Naive thymus-derived CD8-positive, alpha-beta T cell (primary cell): ENCODE results near the gene P2RX2. TPM values are rescaled to one million over a fixed set of nuclear protein-coding genes. Genes with fewer than 3 reads are reported as not detected.
"Not testable (repeated sequence)": the region's sequence is repeated elsewhere in the genome, so short reads cannot be mapped to it uniquely, and the experiment has no call there.

Experiments used
- ATAC-seq, 2 donors: fragments of 150-1000 bp; cut with Tn5 transposase in 1 of 2; sonication (Bioruptor Pico), chemical (Tn5 transposase) in 1 of 2; 1 replicate in 1 of 2; 2 replicates in 1 of 2; pipeline ENCODE4 v1.10.0; 2021; ENCODE audit warnings: mild to moderate bottlenecking in 2 of 2, moderate library complexity in 2 of 2
- POLR2A ChIA-PET: fragments of 350-600 bp; sonication (Branson Sonifier 250); formaldehyde crosslinking; loops from one replicate; lab custom pipeline; 2021; ENCODE audit warnings: antibody characterized with exemption; lab: Charles Lee
- DNase-seq, 10 donors: peaks; one replicate each; pipeline versions ENCODE4 v3.0.0 to v3.0.0-alpha.2; 2020 to 2022
- H3K27ac Mint-ChIP-seq, 10 donors: one replicate each; pipeline ENCODE4 v1.8.0; 2020 to 2022; ENCODE audit warnings: mild to moderate bottlenecking in 10 of 10, mixed read lengths in 10 of 10, moderate library complexity in 4 of 10, inconsistent platforms in 1 of 10
- H3K27me3 Mint-ChIP-seq, 5 donors: one replicate each; pipeline ENCODE4 v1.8.0; 2021 to 2022; ENCODE audit warnings: mixed read lengths in 5 of 5
- H3K36me3 Mint-ChIP-seq, 3 donors: one replicate each; pipeline ENCODE4 v1.8.0; 2020 to 2022; ENCODE audit warnings: mixed read lengths in 3 of 3, mild to moderate bottlenecking in 2 of 3, inconsistent platforms in 1 of 3
- H3K4me1 Mint-ChIP-seq, 4 donors: one replicate each; pipeline ENCODE4 v1.8.0; 2021 to 2022; ENCODE audit warnings: mixed read lengths in 4 of 4
- H3K4me3 Mint-ChIP-seq, 10 donors: one replicate each; pipeline ENCODE4 v1.8.0; 2020 to 2022; ENCODE audit warnings: mild to moderate bottlenecking in 10 of 10, mixed read lengths in 10 of 10, moderate library complexity in 6 of 10, inconsistent platforms in 1 of 10
- H3K9me3 Mint-ChIP-seq, 9 donors: one replicate each; pipeline ENCODE4 v1.8.0; 2020 to 2022; ENCODE audit warnings: mixed read lengths in 9 of 9, mild to moderate bottlenecking in 3 of 9, inconsistent platforms in 1 of 9, moderate library complexity in 1 of 9
- polyA plus RNA-seq, 3 donors: library from polyadenylated mRNA; unstranded; fragments of 300-500 nt; fragmentation: Illumina TruSeq; gene quantifications; one replicate each; pipeline ENCODE4 v1.2.3, GENCODE V29; 2021
- total RNA-seq, 8 experiments: library from RNA in 2 of 8; stranded (reverse) in 2 of 8; gene quantifications; one replicate each; pipeline ENCODE4 v1.2.3 and lab custom pipeline; 2021 to 2026

P2RX2 gene
- total and polyA plus RNA-seq, 5 experiments from 2014 or later = not detected

- ATAC-seq = peak in 1 of 2 donors; percentile 36
- POLR2A ChIA-PET = no interaction called here
- peak overlapping the region in 9 of 10 donors; percentile 12 to 83 (median 65) for H3K27ac Mint-ChIP-seq
- peak overlapping the region; percentile 79 to 96 (median 88) for H3K4me3 Mint-ChIP-seq
- H3K9me3 Mint-ChIP-seq = no peaks in the 10 kb centered on the region
- peaks cover 20 to 46% (median 28%) of the 10 kb centered on the region in 4 donors for H3K4me1 Mint-ChIP-seq
- H3K36me3 Mint-ChIP-seq = no peaks in the 10 kb centered on the region
- H3K27me3 Mint-ChIP-seq = peaks cover 16 to 46% (median 25%) of the 10 kb centered on the region in 5 donors
- peak in 9 of 10 donors; percentile 13 to 59 (median 40) for DNase-seq
Measured at GRCh38 chr12:132597333-132598316, 21.0 kb upstream of the P2RX2 start.

- H3K36me3 Mint-ChIP-seq, ATAC-seq, DNase-seq, H3K9me3 Mint-ChIP-seq: not testable (repeated sequence)
- POLR2A ChIA-PET = interaction anchor here (0.6 kb wide), 1 partner anchor 36 kb away, joined by 4 read pairs; no protein-coding TSS in a partner anchor
- peaks cover 20 to 39% (median 28%) of the 10 kb centered on the region in 4 donors for H3K4me1 Mint-ChIP-seq
- H3K4me3 Mint-ChIP-seq = peak overlapping the region; percentile 57 to 93 (median 86)
- peak overlapping the region in 5 of 10 donors; percentile 9 to 89 (median 36) for H3K27ac Mint-ChIP-seq
- H3K27me3 Mint-ChIP-seq = peaks cover 16 to 47% (median 21%) of the 10 kb centered on the region in 5 donors
Measured at GRCh38 chr12:132599502-132599901, 19.1 kb upstream of the P2RX2 start.

GRCh38 chr12:132600048-132601032 lies 18.2 kb upstream of the P2RX2 start:
- H3K27ac Mint-ChIP-seq = peak overlapping the region in 7 of 10 donors; percentile 3 to 87 (median 72)
- peak; percentile 49 to 70 for ATAC-seq
- peak overlapping the region; percentile 77 to 93 (median 86) for H3K4me3 Mint-ChIP-seq
- POLR2A ChIA-PET = no interaction called here
- peak in 5 of 10 donors; percentile 33 to 58 (median 39) for DNase-seq
- peaks cover 20 to 39% (median 28%) of the 10 kb centered on the region in 4 donors for H3K4me1 Mint-ChIP-seq
- H3K9me3 Mint-ChIP-seq = no peaks in the 10 kb centered on the region
- H3K27me3 Mint-ChIP-seq = peaks cover 20 to 49% (median 24%) of the 10 kb centered on the region in 5 donors
- H3K36me3 Mint-ChIP-seq = no peaks in the 10 kb centered on the region

- H3K4me3 Mint-ChIP-seq = peak overlapping the region; percentile 77 to 93 (median 86)
- DNase-seq (no peak), ATAC-seq (no peak)
- no peaks in the 10 kb centered on the region for H3K36me3 Mint-ChIP-seq
- POLR2A ChIA-PET = no interaction called here
- no peaks in the 10 kb centered on the region for H3K9me3 Mint-ChIP-seq
- H3K27me3 Mint-ChIP-seq = peaks cover 21 to 46% (median 25%) of the 10 kb centered on the region in 5 donors
- H3K27ac Mint-ChIP-seq = peak overlapping the region in 5 of 10 donors; percentile 16 to 85 (median 60)
- peaks cover 20 to 39% (median 28%) of the 10 kb centered on the region in 4 donors for H3K4me1 Mint-ChIP-seq
Measured at GRCh38 chr12:132601171-132601883, 17.2 kb upstream of the P2RX2 start.

GRCh38 chr12:132602572-132603239 lies 15.9 kb upstream of the P2RX2 start:
- no peak for ATAC-seq
- H3K4me3 Mint-ChIP-seq = peak overlapping the region in 3 of 10 donors; percentile 33 to 79 (median 54)
- peaks cover 22 to 50% (median 26%) of the 10 kb centered on the region in 5 donors for H3K27me3 Mint-ChIP-seq
- no peaks in the 10 kb centered on the region for H3K36me3 Mint-ChIP-seq
- peak overlapping the region in 2 of 10 donors; percentile 33 to 66 for H3K27ac Mint-ChIP-seq
- DNase-seq = no peak
- peaks cover 15 to 32% (median 23%) of the 10 kb centered on the region in 4 donors for H3K4me1 Mint-ChIP-seq
- no peaks in the 10 kb centered on the region for H3K9me3 Mint-ChIP-seq
- POLR2A ChIA-PET = no interaction called here

GRCh38 chr12:132603240-132604150 lies 15.1 kb upstream of the P2RX2 start:
- no peak for DNase-seq
- Mint-ChIP-seq H3K9me3 (no peaks in the 10 kb centered on the region), H3K27me3 (peaks cover 25 to 54% (median 26%) of the 10 kb centered on the region in 5 donors), H3K4me3 (peak overlapping the region in 2 of 10 donors; percentile 33 to 54), H3K4me1 (peaks cover 15 to 30% (median 23%) of the 10 kb centered on the region in 4 donors), H3K36me3 (no peaks in the 10 kb centered on the region), H3K27ac (peak overlapping the region in 2 of 10 donors; percentile 33 to 66)
- no peak for ATAC-seq
- POLR2A ChIA-PET = no interaction called here

- peaks cover 25 to 60% (median 28%) of the 10 kb centered on the region in 5 donors for H3K27me3 Mint-ChIP-seq
- H3K4me1 Mint-ChIP-seq = peaks cover 11 to 24% (median 18%) of the 10 kb centered on the region in 4 donors
- ATAC-seq = no peak
- no peaks in the 10 kb centered on the region for H3K36me3 Mint-ChIP-seq
- DNase-seq = no peak
- H3K4me3 Mint-ChIP-seq = no peak overlapping the region
- H3K27ac Mint-ChIP-seq = no peak overlapping the region
- no peaks in the 10 kb centered on the region for H3K9me3 Mint-ChIP-seq
- POLR2A ChIA-PET = no interaction called here
Measured at GRCh38 chr12:132604151-132604618, 14.4 kb upstream of the P2RX2 start.

- Mint-ChIP-seq H3K27me3 (peaks cover 26 to 64% (median 28%) of the 10 kb centered on the region in 5 donors), H3K4me3 (no peak overlapping the region)
- DNase-seq = no peak
Measured at GRCh38 chr12:132604668-132605441, 13.7 kb upstream of the P2RX2 start.

GRCh38 chr12:132605892-132606291 lies 12.7 kb upstream of the P2RX2 start:
- H3K9me3 Mint-ChIP-seq = peaks cover 0 to 2% (median 0%) of the 10 kb centered on the region in 9 donors
- H3K27me3 Mint-ChIP-seq = peaks cover 28 to 75% (median 37%) of the 10 kb centered on the region in 5 donors
- H3K27ac Mint-ChIP-seq = no peak overlapping the region
- no peak overlapping the region for H3K4me3 Mint-ChIP-seq
- H3K36me3 Mint-ChIP-seq = no peaks in the 10 kb centered on the region
- POLR2A ChIA-PET = no interaction called here
- DNase-seq = no peak
- ATAC-seq = no peak
- peaks cover 3 to 17% (median 11%) of the 10 kb centered on the region in 4 donors for H3K4me1 Mint-ChIP-seq

More at GRCh38 chr12:132604668-132605441, 13.7 kb upstream of the P2RX2 start:
- Mint-ChIP-seq H3K27ac (peak overlapping the region in 1 of 10 donors; percentile 44), H3K9me3 (no peaks in the 10 kb centered on the region), H3K4me1 (peaks cover 5 to 20% (median 15%) of the 10 kb centered on the region in 4 donors), H3K36me3 (no peaks in the 10 kb centered on the region)
- ATAC-seq = no peak
- POLR2A ChIA-PET = no interaction called here
